Heart left ventricle (tissue), 13 donors: ENCODE results near the gene NEU1.

Experiments used
- POLR2A ChIP-seq, 2 donors: fragments of 450-650 bp; IDR thresholded peaks; one replicate each; pipeline ENCODE4 v1.6.1; 2017; ENCODE audit warnings: antibody characterized with exemption in 2 of 2, mild to moderate bottlenecking in 2 of 2, moderate library complexity in 2 of 2
- TF ChIP-seq, protein P1 (sequence below), 12 donors: fragments of 200-600 bp; sonication (generic) in 4 of 12; IDR thresholded peaks; one replicate each; pipeline versions ENCODE4 v1.5.0 to v1.8.0; 2018 to 2022; ENCODE audit warnings: antibody characterized with exemption in 12 of 12, mild to moderate bottlenecking in 5 of 12
- donor health status: ischemic (EF 13 %, LVEDD 7.1; RV severe dilation, severe dysfunction).
- donor health status: DM: no; HTN: yes; CAD: no.
- donor health status: DM: no; HTN: no; CAD: no.
- donor health status: ischemic (EF 25% LVEDD 6.9; RV normal size, moderate dysfunction).
- donor health status: ischemic (EF 25% LVEDD 5.7; RV mildly dilated, moderate dysfunction).
- donor health status: ischemic (EF 35%, LVEDD 5.7; RV mildly dilated, moderate dysfunction).
- donor health status: nonischemic (EF 11% LVEDD 7.7; RV severe dilation, severe dysfunction).
- donor health status: DM: yes; HTN: yes; CAD: no.
- donor health status: PGD.
- donor health status: ischemic (EF 29% LVEDD 5.4; RV normal size, mild dysfunction).
- donor health status: nonischemic (EF 23%, LVEDD 6.1; RV moderate dilation, normal function).

DNA sequence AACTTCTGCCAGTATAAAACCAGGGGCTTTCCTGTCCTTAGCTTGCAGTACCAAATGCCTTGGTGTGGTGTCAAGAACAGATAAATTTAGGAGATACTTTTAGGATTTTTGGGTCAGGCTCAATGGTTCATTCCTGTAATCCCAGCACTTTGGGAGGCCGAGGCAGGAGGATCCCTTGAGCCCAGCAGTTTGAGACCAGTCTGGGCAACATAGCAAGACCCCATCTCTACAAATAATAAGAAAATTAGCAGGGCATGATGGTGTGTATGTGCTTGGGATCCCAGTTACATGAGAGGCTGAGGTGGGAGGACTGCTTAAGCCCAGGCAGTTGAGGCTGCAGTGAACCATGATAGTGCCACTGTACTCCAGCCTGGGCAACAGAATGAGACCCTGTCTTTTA is 42.4 kb upstream of the NEU1 start:
- TF ChIP-seq, protein P1, sequence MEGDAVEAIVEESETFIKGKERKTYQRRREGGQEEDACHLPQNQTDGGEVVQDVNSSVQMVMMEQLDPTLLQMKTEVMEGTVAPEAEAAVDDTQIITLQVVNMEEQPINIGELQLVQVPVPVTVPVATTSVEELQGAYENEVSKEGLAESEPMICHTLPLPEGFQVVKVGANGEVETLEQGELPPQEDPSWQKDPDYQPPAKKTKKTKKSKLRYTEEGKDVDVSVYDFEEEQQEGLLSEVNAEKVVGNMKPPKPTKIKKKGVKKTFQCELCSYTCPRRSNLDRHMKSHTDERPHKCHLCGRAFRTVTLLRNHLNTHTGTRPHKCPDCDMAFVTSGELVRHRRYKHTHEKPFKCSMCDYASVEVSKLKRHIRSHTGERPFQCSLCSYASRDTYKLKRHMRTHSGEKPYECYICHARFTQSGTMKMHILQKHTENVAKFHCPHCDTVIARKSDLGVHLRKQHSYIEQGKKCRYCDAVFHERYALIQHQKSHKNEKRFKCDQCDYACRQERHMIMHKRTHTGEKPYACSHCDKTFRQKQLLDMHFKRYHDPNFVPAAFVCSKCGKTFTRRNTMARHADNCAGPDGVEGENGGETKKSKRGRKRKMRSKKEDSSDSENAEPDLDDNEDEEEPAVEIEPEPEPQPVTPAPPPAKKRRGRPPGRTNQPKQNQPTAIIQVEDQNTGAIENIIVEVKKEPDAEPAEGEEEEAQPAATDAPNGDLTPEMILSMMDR (IDR thresholded peaks at IDR 0.05): no peak
- TF ChIP-seq POLR2A (IDR thresholded peaks at IDR 0.05): no peak
